ENCODE results near the gene VWA1.

Gene VWA1

DNA sequence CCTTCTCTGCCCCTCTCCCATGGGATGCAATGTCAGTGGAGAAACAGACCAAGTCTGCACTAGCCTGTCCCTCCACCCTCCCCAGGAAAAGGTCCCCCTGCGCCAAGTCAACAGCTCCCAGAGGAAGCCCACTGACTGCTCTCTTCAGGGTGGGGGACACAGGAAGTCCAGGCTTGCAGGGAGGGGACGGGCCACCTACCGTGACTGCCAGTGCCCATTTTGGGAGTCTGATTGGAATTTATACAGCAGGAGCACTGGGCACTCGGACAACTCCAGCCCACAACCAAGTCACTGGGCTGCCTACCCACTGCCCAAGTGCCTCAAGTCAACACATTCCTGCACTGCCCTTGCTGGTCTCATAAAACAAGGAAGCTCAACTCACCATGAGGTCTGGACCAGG lies 42.5 kb upstream of the VWA1 start:
- H3K4me3 ChIP-seq (ENCODE audit: low read depth, low read length), result no peak overlapping the region
- TF ChIP-seq, protein P1, sequence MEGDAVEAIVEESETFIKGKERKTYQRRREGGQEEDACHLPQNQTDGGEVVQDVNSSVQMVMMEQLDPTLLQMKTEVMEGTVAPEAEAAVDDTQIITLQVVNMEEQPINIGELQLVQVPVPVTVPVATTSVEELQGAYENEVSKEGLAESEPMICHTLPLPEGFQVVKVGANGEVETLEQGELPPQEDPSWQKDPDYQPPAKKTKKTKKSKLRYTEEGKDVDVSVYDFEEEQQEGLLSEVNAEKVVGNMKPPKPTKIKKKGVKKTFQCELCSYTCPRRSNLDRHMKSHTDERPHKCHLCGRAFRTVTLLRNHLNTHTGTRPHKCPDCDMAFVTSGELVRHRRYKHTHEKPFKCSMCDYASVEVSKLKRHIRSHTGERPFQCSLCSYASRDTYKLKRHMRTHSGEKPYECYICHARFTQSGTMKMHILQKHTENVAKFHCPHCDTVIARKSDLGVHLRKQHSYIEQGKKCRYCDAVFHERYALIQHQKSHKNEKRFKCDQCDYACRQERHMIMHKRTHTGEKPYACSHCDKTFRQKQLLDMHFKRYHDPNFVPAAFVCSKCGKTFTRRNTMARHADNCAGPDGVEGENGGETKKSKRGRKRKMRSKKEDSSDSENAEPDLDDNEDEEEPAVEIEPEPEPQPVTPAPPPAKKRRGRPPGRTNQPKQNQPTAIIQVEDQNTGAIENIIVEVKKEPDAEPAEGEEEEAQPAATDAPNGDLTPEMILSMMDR (IDR thresholded peaks at IDR 0.05; ENCODE audit: low read depth, low read length, missing control alignments), result no peak
- DNase-seq (ENCODE audit: low read depth), result no peak

DNA sequence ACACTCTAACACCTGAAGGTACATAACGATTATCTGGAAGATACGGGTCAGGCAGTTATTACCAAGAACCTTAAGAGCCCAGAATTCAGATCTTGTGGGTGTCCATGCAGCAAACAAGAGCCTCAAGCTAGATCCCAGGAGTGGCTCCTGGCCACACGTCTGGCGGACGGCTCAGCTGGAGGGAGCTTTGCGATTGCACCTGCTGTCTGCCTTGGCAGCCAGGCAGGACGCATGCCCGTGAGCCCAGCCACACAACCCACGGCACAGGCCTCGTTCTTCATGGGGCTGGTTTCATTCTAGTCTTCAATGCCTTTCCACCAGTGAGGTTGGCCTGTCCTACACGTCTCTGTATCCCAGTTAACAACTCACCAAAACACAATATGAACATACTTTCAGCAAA lies 42.1 kb upstream of the VWA1 start:
- no peak overlapping the region for H3K4me3 ChIP-seq (ENCODE audit: low read depth, low read length)
- DNase-seq (ENCODE audit: low read depth), result no peak
- TF ChIP-seq, protein P1 (IDR thresholded peaks at IDR 0.05; ENCODE audit: low read depth, low read length, missing control alignments), result no peak

DNA sequence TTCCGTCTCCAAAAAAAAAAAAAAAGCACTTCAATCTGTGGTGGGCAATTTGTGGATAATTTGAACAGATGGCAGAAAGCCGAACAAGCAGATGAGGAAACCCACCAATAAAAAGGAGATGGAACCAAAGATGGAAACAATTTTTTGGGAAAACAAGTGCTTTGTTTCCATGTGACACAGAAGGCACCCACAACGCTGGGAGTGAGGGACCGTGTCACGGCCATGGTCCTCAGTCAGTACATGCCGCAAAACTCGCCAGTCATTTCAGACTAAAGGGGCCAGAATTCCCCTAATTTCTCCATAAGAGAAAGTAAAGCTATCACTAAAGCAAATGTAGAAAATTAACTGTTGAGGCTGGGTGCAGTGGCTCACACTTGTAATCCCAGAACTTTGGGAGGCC lies 41.4 kb upstream of the VWA1 start:
- no peak for DNase-seq (ENCODE audit: low read depth)
- TF ChIP-seq, protein P1 (IDR thresholded peaks at IDR 0.05; ENCODE audit: low read depth, low read length, missing control alignments), result no peak
- H3K4me3 ChIP-seq (ENCODE audit: low read depth, low read length), result no peak overlapping the region

DNA sequence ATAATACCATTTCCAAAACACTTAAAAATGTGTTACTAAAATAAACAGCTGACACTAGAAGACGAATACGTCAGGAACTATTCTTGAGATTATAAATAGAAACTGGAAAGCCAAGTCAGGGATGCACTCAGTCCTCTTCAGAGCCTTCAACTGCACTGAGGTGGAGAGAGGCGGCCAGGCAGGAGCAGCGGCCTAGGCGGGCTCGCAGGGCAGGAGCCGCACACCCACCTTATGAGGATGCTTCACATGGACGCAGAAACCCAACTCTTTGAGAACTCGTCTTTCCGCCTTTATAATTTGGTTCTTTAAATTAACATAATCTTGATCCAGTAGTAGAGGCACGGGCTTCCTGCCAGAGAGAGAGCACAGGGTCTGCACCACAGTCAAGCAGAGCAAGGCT lies 40.3 kb upstream of the VWA1 start:
- no peak for DNase-seq (ENCODE audit: low read depth)
- H3K4me3 ChIP-seq (ENCODE audit: low read depth, low read length), result no peak overlapping the region
- TF ChIP-seq, protein P1 (IDR thresholded peaks at IDR 0.05; ENCODE audit: low read depth, low read length, missing control alignments), result no peak

DNA sequence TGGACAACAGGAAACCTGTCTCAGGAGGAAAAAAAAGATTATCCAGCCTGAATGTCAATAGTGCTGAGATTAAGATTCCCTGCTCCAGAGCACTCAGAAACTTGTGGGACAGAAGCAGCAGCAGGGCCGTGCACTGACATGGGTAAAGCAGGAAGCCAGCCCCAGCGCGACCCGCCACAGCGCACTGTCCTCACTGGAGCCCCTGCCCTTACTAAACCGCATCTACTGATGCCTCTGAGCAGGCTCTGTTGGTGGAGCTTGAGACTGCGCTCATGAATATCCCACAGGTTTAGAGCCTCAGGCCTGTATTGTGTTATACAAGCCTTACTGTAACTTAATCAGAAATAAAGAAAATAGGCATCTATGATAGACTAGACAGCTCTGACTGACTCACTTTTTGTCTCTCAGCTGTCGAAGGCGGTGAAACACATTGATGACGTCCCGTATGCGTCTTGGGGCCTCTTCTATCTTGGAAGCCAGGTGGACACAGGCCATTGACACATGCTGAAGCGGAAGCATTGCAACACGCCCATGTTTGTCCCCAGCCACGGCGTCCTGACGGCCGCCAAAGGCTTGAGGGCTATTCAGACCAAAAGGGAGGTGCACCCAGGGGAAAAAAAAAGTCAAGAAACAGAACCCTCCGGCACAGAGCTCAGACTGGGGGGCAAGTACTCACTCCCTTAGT lies 37.5 kb upstream of the VWA1 start:
- no peak for DNase-seq (ENCODE audit: low read depth)
- H3K4me3 ChIP-seq (ENCODE audit: low read depth, low read length), result peak overlapping the region; percentile 96
- TF ChIP-seq, protein P1 (IDR thresholded peaks at IDR 0.05; ENCODE audit: low read depth, low read length, missing control alignments), result no peak

DNA sequence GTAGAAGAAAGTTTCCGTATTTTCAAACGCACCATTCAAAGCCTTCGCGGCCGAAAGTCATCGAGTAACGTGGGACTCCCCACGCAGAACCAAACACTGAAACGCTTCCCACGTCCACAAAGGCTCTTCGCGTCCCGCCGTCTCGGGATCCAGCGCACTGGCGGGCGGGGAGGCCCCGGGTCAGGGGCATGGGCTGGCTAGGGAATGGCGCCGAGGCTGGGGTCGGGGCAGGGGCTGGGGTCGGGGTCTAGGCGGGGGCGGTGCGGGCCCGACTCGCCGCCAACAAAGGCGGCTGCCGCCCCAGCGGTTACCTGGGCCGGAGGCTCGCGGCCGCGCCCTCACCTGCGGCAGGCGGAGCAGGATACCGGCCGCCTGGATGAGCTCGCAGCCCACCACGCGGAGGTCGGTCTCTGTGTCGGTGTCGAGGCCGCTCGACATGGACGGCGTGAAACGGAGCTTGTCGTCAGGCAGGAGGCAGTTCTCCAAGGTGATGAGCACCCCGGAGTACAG lies 36.8 kb upstream of the VWA1 start:
- DNase-seq (ENCODE audit: low read depth), result no peak
- peak overlapping the region; percentile 96 for H3K4me3 ChIP-seq (ENCODE audit: low read depth, low read length)
- TF ChIP-seq, protein P1 (IDR thresholded peaks at IDR 0.05; ENCODE audit: low read depth, low read length, missing control alignments), result no peak

All from GM12864 (cell line).